Measurements from ENCODE around the gene MTMR12. TPM values are rescaled to one million over a fixed set of nuclear protein-coding genes. Genes with fewer than 3 reads are reported as not detected.
"Not testable (repeated sequence)": the region's sequence is repeated elsewhere in the genome, so short reads cannot be mapped to it uniquely, and the experiment has no call there.

The MTMR12 gene
- total and polyA plus RNA-seq, 2 of the 8 experiments (the other 6 are each of a cell fraction or from before 2014, with no cell fraction given), result 19.1 to 59.3 TPM

- H2AK5ac ChIP-seq (ENCODE audit: low read depth, low read length); FAIRE-seq; DNase-seq (ENCODE audit: low read depth in 1 of 2, low spot score in 2 of 2); H2BK5ac ChIP-seq (ENCODE audit: low read depth, low read length); H4K8ac ChIP-seq (ENCODE audit: extremely low read depth, insufficient read depth, low read length); H2BK12ac ChIP-seq (ENCODE audit: low read depth, low read length); H2BK15ac ChIP-seq (ENCODE audit: low read length); H3K36me3 ChIP-seq (ENCODE audit: control insufficient read depth in 2 of 4, insufficient read depth in 4 of 4, low read length in 3 of 4); H3K9me3 ChIP-seq (ENCODE audit: insufficient read depth in 2 of 2, low read depth in 1 of 2, low read length in 1 of 2); H3K4me3 ChIP-seq (ENCODE audit: extremely low read depth in 1 of 4, insufficient read depth in 2 of 4, low read depth in 3 of 4, low read length in 4 of 4); H2BK120ac ChIP-seq (replicated peaks; ENCODE audit: low read depth, low read length); H3K4me2 ChIP-seq (ENCODE audit: insufficient read depth in 1 of 2, low read depth in 2 of 2, low read length in 2 of 2); H3K56ac ChIP-seq (replicated peaks; ENCODE audit: insufficient read length, low read depth, low read length); H3K4me1 ChIP-seq (replicated peaks in 1 of 4; ENCODE audit: control insufficient read depth in 3 of 4, insufficient read depth in 4 of 4, low read length in 3 of 4); H3K23me2 ChIP-seq (ENCODE audit: low read depth, low read length); H3K27me3 ChIP-seq (replicated peaks in 1 of 4; ENCODE audit: control insufficient read depth in 3 of 4, extremely low read depth in 1 of 4, insufficient read depth in 3 of 4, low read length in 3 of 4); H4K91ac ChIP-seq (replicated peaks; ENCODE audit: insufficient read length, low read length); H3K4ac ChIP-seq (replicated peaks; ENCODE audit: insufficient read length, low read depth, low read length); H2AFZ ChIP-seq (ENCODE audit: low read length); H3K18ac ChIP-seq (ENCODE audit: extremely low read depth, low read length); H3K14ac ChIP-seq (ENCODE audit: insufficient read length); H4K5ac ChIP-seq (ENCODE audit: insufficient read length, low read depth, low read length); H3K27ac ChIP-seq (ENCODE audit: low read depth, low read length); H4K20me1 ChIP-seq (replicated peaks in 1 of 2; ENCODE audit: control insufficient read depth in 1 of 2, insufficient read depth in 2 of 2, low read length in 2 of 2); H2BK20ac ChIP-seq (ENCODE audit: low read length); H3K23ac ChIP-seq (ENCODE audit: insufficient read length); H3K79me1 ChIP-seq (ENCODE audit: low read depth, low read length); H3K9ac ChIP-seq (replicated peaks in 1 of 4; ENCODE audit: extremely low read depth in 1 of 4, low read depth in 3 of 4, low read length in 3 of 4): not testable (repeated sequence)
- 87% methylated on average over 10 of the region's 10 CpGs; no CpG with 5 or more reads in 1 of the 2 experiments for WGBS, 2 experiments (ENCODE audit: extremely low coverage in 1 of 2, insufficient coverage in 1 of 2, insufficient read length in 1 of 2, insufficient replicate concordance in 2 of 2, low coverage in 1 of 2, low lambda C conversion rate in 2 of 2, missing lambda C conversion rate in 1 of 2)
- ChIA-PET CTCF (ENCODE audit: partially characterized antibody) (interaction anchor here (0.7 to 9.4 kb wide), 3 partner anchors 14 to 82 kb away, joined by 5 to 87 read pairs (median 10); no protein-coding TSS in a partner anchor), POLR2A (ENCODE audit: partially characterized antibody) (interaction anchor here (1.1 to 1.5 kb wide), 3 partner anchors 14 to 39 kb away, joined by 3 to 4 read pairs (median 3); no protein-coding TSS in a partner anchor)
- H3K79me2 ChIP-seq (ENCODE audit: control insufficient read depth in 1 of 2, insufficient read depth in 2 of 2, low read length in 2 of 2), result peaks cover 8 to 32% of the 10 kb centered on the region in 2 experiments; a peak in 3 of 4 replicates
Measured at GRCh38 chr5:32314152-32314488, 1.4 kb upstream of the MTMR12 start.

All from H1 (cell line).